CD4-positive, alpha-beta T cell (primary cell): Measurements from ENCODE around the gene CANX. TPM values are rescaled to one million over a fixed set of nuclear protein-coding genes. Genes with fewer than 3 reads are reported as not detected.

Source experiments
- ATAC-seq: fragments of 200-7000 bp; cut with Tn5 transposase; one replicate; pipeline ENCODE4 v1.10.0; 2022; ENCODE audit warnings: mild to moderate bottlenecking; ENCODE audit not compliant: poor library complexity
- CTCF ChIA-PET: fragments of 350-600 bp; sonication (Branson Sonifier 250); formaldehyde crosslinking; loops from one replicate; lab custom pipeline; 2021; ENCODE audit warnings: antibody characterized with exemption, inconsistent platforms; lab: Charles Lee
- POLR2A ChIA-PET: fragments of 350-600 bp; sonication (Branson Sonifier 250); formaldehyde crosslinking; loops from one replicate; lab custom pipeline; 2021; ENCODE audit warnings: antibody characterized with exemption, inconsistent platforms; lab: Charles Lee
- DNase-seq, 14 experiments: peaks; one replicate each; pipeline ENCODE4 v3.0.0-alpha.2; 2013 to 2020; ENCODE audit warnings: mixed read lengths in 2 of 14
- H3K27ac ChIP-seq, 2 donors: one replicate each; pipeline versions ENCODE4 v1.5.1 to v1.7.0; 2013; ENCODE audit warnings: low read length in 2 of 2, low read depth in 1 of 2, mild to moderate bottlenecking in 1 of 2
- H3K27me3 ChIP-seq, 2 experiments: 1 replicate in 1 of 2; 2 replicates in 1 of 2; pipeline versions ENCODE4 v1.6.1 to v1.7.0; 2013; ENCODE audit warnings: low read length in 2 of 2, control low read depth in 1 of 2, mild to moderate bottlenecking in 1 of 2, moderate library complexity in 1 of 2; ENCODE audit not compliant: insufficient read depth in 2 of 2, control insufficient read depth in 1 of 2
- H3K36me3 ChIP-seq: one replicate; pipeline ENCODE4 v1.6.1; 2013; ENCODE audit warnings: low read length, control low read depth; ENCODE audit not compliant: insufficient read depth
- H3K4me1 ChIP-seq: one replicate; pipeline ENCODE4 v1.6.1; 2013; ENCODE audit warnings: low read length, control low read depth; ENCODE audit not compliant: insufficient read depth
- H3K4me3 ChIP-seq: one replicate; pipeline ENCODE4 v1.5.1; 2013; ENCODE audit warnings: mild to moderate bottlenecking, low read length, moderate library complexity
- H3K9me3 ChIP-seq, 2 experiments: 1 replicate in 1 of 2; 2 replicates in 1 of 2; pipeline versions ENCODE4 v1.6.1 to v1.7.0; 2013; ENCODE audit warnings: low read length in 2 of 2, mild to moderate bottlenecking in 2 of 2, control low read depth in 1 of 2, moderate library complexity in 1 of 2; ENCODE audit not compliant: control insufficient read depth in 1 of 2, insufficient read depth in 1 of 2
- H3K27ac Mint-ChIP-seq: one replicate; pipeline ENCODE4 v1.8.0; 2020; ENCODE audit warnings: mixed read lengths
- H3K27me3 Mint-ChIP-seq: one replicate; pipeline ENCODE4 v1.8.0; 2021; ENCODE audit warnings: mixed read lengths
- H3K36me3 Mint-ChIP-seq: one replicate; pipeline ENCODE4 v1.8.0; 2021; ENCODE audit warnings: low read depth, mixed read lengths
- H3K4me1 Mint-ChIP-seq: one replicate; pipeline ENCODE4 v1.8.0; 2021; ENCODE audit warnings: low read depth, mixed read lengths
- H3K4me3 Mint-ChIP-seq: one replicate; pipeline ENCODE4 v1.8.0; 2020; ENCODE audit warnings: mild to moderate bottlenecking, mixed read lengths
- H3K9me3 Mint-ChIP-seq: one replicate; pipeline ENCODE4 v1.8.0; 2020; ENCODE audit warnings: mixed read lengths
- CTCF ChIP-seq: fragments of 200-600 bp; IDR thresholded peaks from one replicate; pipeline ENCODE4 v1.8.0; 2022; ENCODE audit warnings: antibody characterized with exemption, mild to moderate bottlenecking
- intact Hi-C, 2 experiments: fragments of 100-400 bp; cut with DNase I in 1 of 2; cut with micrococcal nuclease in 1 of 2; formaldehyde crosslinking; loops; one replicate each; pipeline versions ENCODE4 v1.15.1 to v1.9.0; 2023 to 2025; cut with DNase I, micrococcal nuclease
- total RNA-seq, 174 experiments: library from RNA in 2 of 174; stranded (reverse) in 2 of 174; gene quantifications; one replicate each; pipeline ENCODE4 v1.2.3 and lab custom pipeline; 2021 to 2026

The CANX gene
- total RNA-seq, 2 experiments from 2014 or later: 150 to 152 TPM

GRCh38 chr5:179753971-179754370, 55.2 kb downstream of the CANX start:
- Mint-ChIP-seq H3K27me3 (no peaks in the 10 kb centered on the region), H3K27ac (peak overlapping the region; percentile 53), H3K4me1 (peaks cover 54% of the 10 kb centered on the region), H3K4me3 (peak overlapping the region; percentile 16), H3K36me3 (peaks cover 26% of the 10 kb centered on the region), H3K9me3 (no peaks in the 10 kb centered on the region)
- no peak for TF ChIP-seq CTCF
- ChIA-PET POLR2A (interaction anchor here (0.9 kb wide), 1 partner anchor 22 kb away, joined by 3 read pairs; no protein-coding TSS in a partner anchor), CTCF (interaction anchor here (0.9 to 2.0 kb wide), 2 partner anchors 9 to 48 kb away, joined by 3 to 5 read pairs; no protein-coding TSS in a partner anchor)
- ATAC-seq (no peak), DNase-seq (no peak)
- H3K27me3 ChIP-seq: no peaks in the 10 kb centered on the region
- H3K36me3 ChIP-seq: peaks cover 16% of the 10 kb centered on the region
- no peak overlapping the region for H3K4me3 ChIP-seq
- peaks cover 28% of the 10 kb centered on the region for H3K4me1 ChIP-seq
- intact Hi-C loops: no loop called here
- no peaks in the 10 kb centered on the region for H3K9me3 ChIP-seq
- H3K27ac ChIP-seq: no peak overlapping the region

GRCh38 chr5:179755022-179755421, 56.3 kb downstream of the CANX start:
- ChIA-PET POLR2A (interaction anchor here (0.6 to 1.1 kb wide), 3 partner anchors 20 to 65 kb away, joined by 3 read pairs; partner anchors contain the start of gene SQSTM1), CTCF (interaction anchor here (2.0 kb wide), 1 partner anchor 47 kb away, joined by 5 read pairs; no protein-coding TSS in a partner anchor)
- H3K36me3 ChIP-seq: peaks cover 13% of the 10 kb centered on the region
- H3K4me1 ChIP-seq: peaks cover 35% of the 10 kb centered on the region
- no peak for DNase-seq
- Mint-ChIP-seq H3K4me3 (peak overlapping the region; percentile 0), H3K4me1 (peaks cover 61% of the 10 kb centered on the region), H3K36me3 (peaks cover 17% of the 10 kb centered on the region), H3K27ac (peak overlapping the region; percentile 53), H3K9me3 (no peaks in the 10 kb centered on the region), H3K27me3 (no peaks in the 10 kb centered on the region)
- TF ChIP-seq CTCF: no peak
- no peak overlapping the region for H3K27ac ChIP-seq
- intact Hi-C loops: no loop called here
- H3K9me3 ChIP-seq: no peaks in the 10 kb centered on the region
- H3K27me3 ChIP-seq: no peaks in the 10 kb centered on the region
- H3K4me3 ChIP-seq: no peak overlapping the region
- ATAC-seq: peak; percentile 54

GRCh38 chr5:179758955-179759354, 60.2 kb downstream of the CANX start:
- POLR2A ChIA-PET: no interaction called here
- no peak overlapping the region for H3K4me3 ChIP-seq
- H3K36me3 ChIP-seq: peaks cover 2% of the 10 kb centered on the region
- no peaks in the 10 kb centered on the region for H3K27me3 ChIP-seq
- Mint-ChIP-seq H3K27me3 (no peaks in the 10 kb centered on the region), H3K9me3 (no peaks in the 10 kb centered on the region), H3K4me3 (no peak overlapping the region), H3K27ac (peak overlapping the region; percentile 76), H3K4me1 (peaks cover 75% of the 10 kb centered on the region), H3K36me3 (peaks cover 9% of the 10 kb centered on the region)
- TF ChIP-seq CTCF: no peak
- no peak overlapping the region for H3K27ac ChIP-seq
- DNase-seq (peak in 2 of 14 experiments; percentile 42 to 45), ATAC-seq (no peak)
- intact Hi-C loops: no loop called here
- H3K4me1 ChIP-seq: peaks cover 54% of the 10 kb centered on the region
- H3K9me3 ChIP-seq: no peaks in the 10 kb centered on the region
- CTCF ChIA-PET: no interaction called here
